ENCODE results near the gene CX3CR1.

The CX3CR1 gene

GRCh38 chr3:39292961-39293360, 13.1 kb upstream of the CX3CR1 start:
- no peak for DNase-seq

GRCh38 chr3:39291903-39292329, 12.1 kb upstream of the CX3CR1 start:
- peak in 44 of 58 donors; percentile 10 to 78 (median 31) for DNase-seq

GRCh38 chr3:39290255-39290654, 10.4 kb upstream of the CX3CR1 start:
- no peak for DNase-seq

- no peak for DNase-seq
These were observed 9.3 kb upstream of the CX3CR1 start for GRCh38 chr3:39289107-39289506.

GRCh38 chr3:39288300-39288808, 8.5 kb upstream of the CX3CR1 start:
- peak in 54 of 58 donors; percentile 9 to 88 (median 66) for DNase-seq

- DNase-seq, result no peak
These were observed 7.7 kb upstream of the CX3CR1 start for GRCh38 chr3:39287216-39288164.

- DNase-seq, result no peak
These were observed 6.9 kb upstream of the CX3CR1 start for GRCh38 chr3:39286771-39287170.

- no peak for DNase-seq
These were observed 5.5 kb upstream of the CX3CR1 start for GRCh38 chr3:39285332-39285731.

GRCh38 chr3:39284457-39284881, 4.6 kb upstream of the CX3CR1 start:
- DNase-seq, result no peak

- peak in 4 of 58 donors; percentile 6 to 40 (median 16) for DNase-seq
These were observed 2.2 kb upstream of the CX3CR1 start for GRCh38 chr3:39282057-39282456.

- peak in 2 of 58 donors; percentile 13 to 23 for DNase-seq
These were observed 1.7 kb upstream of the CX3CR1 start for GRCh38 chr3:39281533-39281932.

- no peak for DNase-seq
These were observed 735 bp upstream of the CX3CR1 start for GRCh38 chr3:39280571-39280970.

GRCh38 chr3:39278616-39278935, 1.3 kb downstream of the CX3CR1 start:
- no peak for DNase-seq

GRCh38 chr3:39277893-39278615, 1.8 kb downstream of the CX3CR1 start:
- DNase-seq, result no peak

- DNase-seq, result no peak
These were observed 3.1 kb downstream of the CX3CR1 start for GRCh38 chr3:39276746-39277145.

- no peak for DNase-seq
These were observed 3.8 kb downstream of the CX3CR1 start for GRCh38 chr3:39275963-39276593.

- DNase-seq, result no peak
These were observed 4.8 kb downstream of the CX3CR1 start for GRCh38 chr3:39275052-39275451.

GRCh38 chr3:39273119-39273518, 6.7 kb downstream of the CX3CR1 start:
- DNase-seq, result no peak

GRCh38 chr3:39272191-39272590, 7.6 kb downstream of the CX3CR1 start:
- no peak for DNase-seq

GRCh38 chr3:39271363-39271914, 8.4 kb downstream of the CX3CR1 start:
- DNase-seq, result no peak

- no peak for DNase-seq
These were observed 10.3 kb downstream of the CX3CR1 start for GRCh38 chr3:39269528-39269927.

- no peak for DNase-seq
These were observed 11.3 kb downstream of the CX3CR1 start for GRCh38 chr3:39268549-39268900.
